Cardiac fibroblast (primary cell): Measurements from ENCODE around the gene FAH.

Experiments
- DNase-seq, 2 donors: peaks; one replicate each; pipeline versions ENCODE4 v3.0.0 to v3.0.0-alpha.2; 2010; ENCODE audit warnings: low read depth in 2 of 2
- H3K4me3 ChIP-seq, 2 donors: replicated peaks in 1 of 2; 1 replicate in 1 of 2; 2 replicates in 1 of 2; pipeline ENCODE4 v1.5.1; 2011; ENCODE audit warnings: low read depth in 2 of 2, low read length in 2 of 2, mild to moderate bottlenecking in 2 of 2, moderate library complexity in 1 of 2
- TF ChIP-seq, protein P1 (sequence below): IDR thresholded peaks from one replicate; pipeline ENCODE4 v1.5.1; 2011; ENCODE audit warnings: low read depth, mild to moderate bottlenecking, low read length, inconsistent platforms

Gene FAH

GRCh38 chr15:80141916-80142598, 10.7 kb upstream of the FAH start:
- H3K4me3 ChIP-seq, result no peak overlapping the region
- TF ChIP-seq, protein P1, sequence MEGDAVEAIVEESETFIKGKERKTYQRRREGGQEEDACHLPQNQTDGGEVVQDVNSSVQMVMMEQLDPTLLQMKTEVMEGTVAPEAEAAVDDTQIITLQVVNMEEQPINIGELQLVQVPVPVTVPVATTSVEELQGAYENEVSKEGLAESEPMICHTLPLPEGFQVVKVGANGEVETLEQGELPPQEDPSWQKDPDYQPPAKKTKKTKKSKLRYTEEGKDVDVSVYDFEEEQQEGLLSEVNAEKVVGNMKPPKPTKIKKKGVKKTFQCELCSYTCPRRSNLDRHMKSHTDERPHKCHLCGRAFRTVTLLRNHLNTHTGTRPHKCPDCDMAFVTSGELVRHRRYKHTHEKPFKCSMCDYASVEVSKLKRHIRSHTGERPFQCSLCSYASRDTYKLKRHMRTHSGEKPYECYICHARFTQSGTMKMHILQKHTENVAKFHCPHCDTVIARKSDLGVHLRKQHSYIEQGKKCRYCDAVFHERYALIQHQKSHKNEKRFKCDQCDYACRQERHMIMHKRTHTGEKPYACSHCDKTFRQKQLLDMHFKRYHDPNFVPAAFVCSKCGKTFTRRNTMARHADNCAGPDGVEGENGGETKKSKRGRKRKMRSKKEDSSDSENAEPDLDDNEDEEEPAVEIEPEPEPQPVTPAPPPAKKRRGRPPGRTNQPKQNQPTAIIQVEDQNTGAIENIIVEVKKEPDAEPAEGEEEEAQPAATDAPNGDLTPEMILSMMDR, result no peak
- DNase-seq, result no peak

- DNase-seq, result no peak
- TF ChIP-seq, protein P1, result no peak
- H3K4me3 ChIP-seq, result no peak overlapping the region
Observed at GRCh38 chr15:80142646-80143045, 10.2 kb upstream of the FAH start.

DNA sequence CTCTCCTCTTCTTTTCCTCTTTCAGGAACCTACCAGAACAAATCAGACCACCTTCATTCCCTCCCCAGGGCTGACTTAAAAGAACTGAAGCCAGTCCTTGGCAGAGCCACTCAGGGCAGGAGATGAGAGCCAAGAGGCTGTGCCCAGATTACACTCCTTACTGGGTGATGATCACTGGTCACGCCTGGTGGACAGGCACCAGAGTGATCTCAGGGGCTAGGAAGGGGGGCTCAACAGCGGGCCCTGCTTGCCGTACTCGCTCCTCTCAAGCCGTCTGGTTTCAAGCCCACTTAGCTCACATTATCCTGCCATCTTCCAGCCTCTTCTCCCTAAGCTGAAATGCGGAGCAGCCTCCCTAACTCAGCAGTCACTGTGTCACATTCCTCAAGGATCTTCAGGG, 1.7 kb upstream of the FAH start:
- H3K4me3 ChIP-seq, result no peak overlapping the region
- TF ChIP-seq, protein P1, result no peak
- no peak for DNase-seq

DNA sequence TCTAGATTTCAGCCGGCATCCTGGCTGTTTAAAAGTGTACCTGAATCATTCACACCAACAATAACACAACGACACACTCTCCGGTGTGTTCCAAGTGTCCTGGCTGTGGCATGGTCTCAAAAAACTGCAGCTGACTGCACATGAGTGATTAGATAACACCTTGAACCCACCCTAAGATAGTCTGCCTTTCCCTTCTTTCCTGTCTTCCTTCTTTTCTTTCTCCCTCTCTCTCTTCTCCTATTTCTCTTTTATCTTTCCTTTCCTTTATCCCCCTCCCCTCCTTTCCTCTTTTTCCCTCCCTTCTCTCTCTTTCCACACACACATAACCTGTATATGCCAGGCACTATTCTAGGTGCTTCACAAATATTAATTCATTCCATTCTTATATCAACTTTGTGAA, 1.2 kb upstream of the FAH start:
- H3K4me3 ChIP-seq, result no peak overlapping the region
- DNase-seq, result no peak
- TF ChIP-seq, protein P1, result no peak

GRCh38 chr15:80152180-80152895, 461 bp upstream of the FAH start:
- TF ChIP-seq, protein P1, result no peak
- H3K4me3 ChIP-seq, result peak overlapping the region; percentile 67 to 71
- peak; percentile 92 to 99 for DNase-seq

GRCh38 chr15:80153900-80154299, 1.1 kb downstream of the FAH start:
- peak in 1 of 2 donors; percentile 29 for DNase-seq
- TF ChIP-seq, protein P1, result no peak
- H3K4me3 ChIP-seq, result peak overlapping the region; percentile 67 to 71
